Testis (tissue), 2 donors: Measurements from ENCODE around the gene CDS2.

Experiments
- CTCF ChIP-seq, 3 experiments: fragments of 450-650 bp in 2 of 3; fragments of 200-600 bp in 1 of 3; sonication (generic) in 1 of 3; IDR thresholded peaks; one replicate each; pipeline ENCODE4 v1.5.1; 2016 to 2019; ENCODE audit warnings: antibody characterized with exemption in 3 of 3, mild to moderate bottlenecking in 2 of 3, moderate library complexity in 1 of 3
- POLR2A ChIP-seq: fragments of 450-650 bp; IDR thresholded peaks from one replicate; pipeline ENCODE4 v1.6.1; 2017; ENCODE audit warnings: antibody characterized with exemption, mild to moderate bottlenecking, moderate library complexity

GRCh38 chr20:5091902-5092301 lies 34.9 kb upstream of the CDS2 start:
- TF ChIP-seq POLR2A (no peak), CTCF (IDR thresholded peaks at IDR 0.05) (no peak)
